Caco-2 (cell line): ENCODE results near the gene IZUMO3. TPM values are rescaled to one million over a fixed set of nuclear protein-coding genes. Genes with fewer than 3 reads are reported as not detected.

ENCODE experiments used
- BruUV-seq: library from RNA; stranded (reverse); fragments of 400-500 nt; replicated peaks from 2 replicates; lab custom pipeline; 2021; lab: Mats Ljungman, UMichigan
- CTCF ChIA-PET: fragments of 300-600 bp; sonication (Branson Sonifier 250); formaldehyde crosslinking; loops from one replicate; lab custom pipeline; 2022; ENCODE audit warnings: antibody characterized with exemption; lab: Charles Lee
- POLR2A ChIA-PET: fragments of 300-600 bp; sonication (Branson Sonifier 250); formaldehyde crosslinking; loops from one replicate; lab custom pipeline; 2022; ENCODE audit warnings: antibody characterized with exemption; lab: Charles Lee
- DNase-seq, 2 experiments: peaks; one replicate each; pipeline versions ENCODE4 v3.0.0 to v3.0.0-alpha.2; 2020 to 2022
- H3K27me3 ChIP-seq: replicated peaks from 2 replicates; pipeline ENCODE4 v1.6.0; 2011; ENCODE audit warnings: low read length; ENCODE audit not compliant: control insufficient read depth, insufficient read depth
- H3K36me3 ChIP-seq: 2 replicates; pipeline ENCODE4 v1.5.1; 2011; ENCODE audit warnings: low read length; ENCODE audit not compliant: control insufficient read depth, insufficient read depth
- H3K4me1 ChIP-seq: fragments of 250-450 bp; sonication (Bioruptor Pico); 2 replicates; pipeline ENCODE4 v1.5.1; 2020; ENCODE audit warnings: mild to moderate bottlenecking
- H3K4me3 ChIP-seq: 2 replicates; pipeline ENCODE4 v1.5.1; 2011; ENCODE audit warnings: low read depth, mild to moderate bottlenecking, control low read depth, low read length
- H3K9me3 ChIP-seq: fragments of 250-450 bp; sonication (Bioruptor Pico); 2 replicates; pipeline ENCODE4 v1.5.1; 2020; ENCODE audit warnings: mild to moderate bottlenecking, moderate library complexity
- H3K27ac Mint-ChIP-seq: one replicate; pipeline ENCODE4 v1.8.0; 2022; ENCODE audit warnings: mixed read lengths; ENCODE audit not compliant: unreplicated experiment
- H3K27me3 Mint-ChIP-seq: one replicate; pipeline ENCODE4 v1.8.0; 2022; ENCODE audit warnings: mixed read lengths; ENCODE audit not compliant: insufficient read depth, unreplicated experiment
- H3K36me3 Mint-ChIP-seq: one replicate; pipeline ENCODE4 v1.8.0; 2022; ENCODE audit warnings: mild to moderate bottlenecking, mixed read lengths; ENCODE audit not compliant: insufficient read depth, unreplicated experiment
- H3K4me1 Mint-ChIP-seq: one replicate; pipeline ENCODE4 v1.8.0; 2022; ENCODE audit warnings: low read depth, mixed read lengths; ENCODE audit not compliant: unreplicated experiment
- H3K4me3 Mint-ChIP-seq: one replicate; pipeline ENCODE4 v1.8.0; 2022; ENCODE audit warnings: mild to moderate bottlenecking, moderate library complexity, mixed read lengths; ENCODE audit not compliant: unreplicated experiment
- H3K9me3 Mint-ChIP-seq: one replicate; pipeline ENCODE4 v1.8.0; 2022; ENCODE audit warnings: mixed read lengths; ENCODE audit not compliant: unreplicated experiment
- CTCF ChIP-seq, 2 experiments: fragments of 200-600 bp in 1 of 2; IDR thresholded peaks; 1 replicate in 1 of 2; 2 replicates in 1 of 2; pipeline versions ENCODE4 v1.5.1 to v1.8.0; 2011 to 2022; ENCODE audit warnings: antibody characterized with exemption in 1 of 2, control low read depth in 1 of 2, inconsistent platforms in 1 of 2, low read depth in 1 of 2, low read length in 1 of 2, mild to moderate bottlenecking in 1 of 2, moderate library complexity in 1 of 2; ENCODE audit not compliant: insufficient read depth in 1 of 2, severe bottlenecking in 1 of 2, unreplicated experiment in 1 of 2
- intact Hi-C: fragments of 100-400 bp; cut with micrococcal nuclease; formaldehyde crosslinking; loops from one replicate; pipeline ENCODE4 v1.10.0; 2022; ENCODE audit not compliant: unreplicated experiment
- total RNA-seq: library from RNA; stranded (reverse); gene quantifications from 2 replicates; pipeline ENCODE4 v1.2.3, GENCODE V29; 2022

Gene IZUMO3
- total RNA-seq, 1 experiment from 2014 or later = not detected

- Histone ChIP-seq H3K4me3 (no peak overlapping the region), H3K27me3 (no peaks in the 10 kb centered on the region), H3K36me3 (no peaks in the 10 kb centered on the region), H3K4me1 (no peaks in the 10 kb centered on the region), H3K9me3 (no peaks in the 10 kb centered on the region)
- ChIA-PET POLR2A (no interaction called here), CTCF (no interaction called here)
- no TSS peak for BruUV-seq
- H3K27me3 Mint-ChIP-seq = no peaks in the 10 kb centered on the region
- TF ChIP-seq CTCF (IDR thresholded peaks at IDR 0.05; ENCODE audit: insufficient read depth in 1 of 2, low read depth in 1 of 2, low read length in 1 of 2, severe bottlenecking in 1 of 2, unreplicated experiment in 1 of 2) = no peak
- H3K4me3 Mint-ChIP-seq = no peak overlapping the region
- intact Hi-C loops = no loop called here
- DNase-seq = no peak
- no peaks in the 10 kb centered on the region for H3K9me3 Mint-ChIP-seq
- H3K36me3 Mint-ChIP-seq = no peaks in the 10 kb centered on the region
- H3K27ac Mint-ChIP-seq = no peak overlapping the region
- H3K4me1 Mint-ChIP-seq = no peaks in the 10 kb centered on the region
Observed at GRCh38 chr9:24572406-24572805, 26.7 kb upstream of the IZUMO3 start.

GRCh38 chr9:24561957-24562356 lies 16.3 kb upstream of the IZUMO3 start:
- intact Hi-C loops = no loop called here
- no peaks in the 10 kb centered on the region for H3K4me1 ChIP-seq
- CTCF ChIA-PET = no interaction called here
- no peaks in the 10 kb centered on the region for H3K27me3 ChIP-seq
- no peak for TF ChIP-seq CTCF (IDR thresholded peaks at IDR 0.05; ENCODE audit: insufficient read depth in 1 of 2, low read depth in 1 of 2, low read length in 1 of 2, severe bottlenecking in 1 of 2, unreplicated experiment in 1 of 2)
- POLR2A ChIA-PET = no interaction called here
- H3K4me1 Mint-ChIP-seq = no peaks in the 10 kb centered on the region
- H3K36me3 ChIP-seq = no peaks in the 10 kb centered on the region
- BruUV-seq = no TSS peak
- DNase-seq = no peak
- H3K9me3 ChIP-seq = no peaks in the 10 kb centered on the region
- no peak overlapping the region for H3K4me3 Mint-ChIP-seq
- H3K36me3 Mint-ChIP-seq = no peaks in the 10 kb centered on the region
- no peak overlapping the region for H3K4me3 ChIP-seq
- H3K27ac Mint-ChIP-seq = no peak overlapping the region
- H3K27me3 Mint-ChIP-seq = no peaks in the 10 kb centered on the region
- no peaks in the 10 kb centered on the region for H3K9me3 Mint-ChIP-seq

GRCh38 chr9:24553183-24553552 lies 7.5 kb upstream of the IZUMO3 start:
- DNase-seq = no peak
- H3K4me3 ChIP-seq = no peak overlapping the region
- BruUV-seq = no TSS peak
- H3K36me3 ChIP-seq = no peaks in the 10 kb centered on the region
- Mint-ChIP-seq H3K4me3 (no peak overlapping the region), H3K9me3 (no peaks in the 10 kb centered on the region), H3K27ac (no peak overlapping the region), H3K27me3 (no peaks in the 10 kb centered on the region), H3K4me1 (no peaks in the 10 kb centered on the region), H3K36me3 (no peaks in the 10 kb centered on the region)
- H3K4me1 ChIP-seq = no peaks in the 10 kb centered on the region
- TF ChIP-seq CTCF (IDR thresholded peaks at IDR 0.05; ENCODE audit: insufficient read depth in 1 of 2, low read depth in 1 of 2, low read length in 1 of 2, severe bottlenecking in 1 of 2, unreplicated experiment in 1 of 2) = no peak
- intact Hi-C loops = no loop called here
- POLR2A ChIA-PET = no interaction called here
- H3K9me3 ChIP-seq = no peaks in the 10 kb centered on the region
- CTCF ChIA-PET = no interaction called here
- no peaks in the 10 kb centered on the region for H3K27me3 ChIP-seq
